Stimulated activated naive CD8-positive, alpha-beta T cell treated with anti-CD3 and anti-CD28 coated beads, Interleukin-15, Interleukin-2, amounts not matched to agents 100 U/mL and 50 U/mL, for 24 hours (primary cell): ENCODE measurements around the gene TBC1D20.
"Not testable (repeated sequence)": the region's sequence is repeated elsewhere in the genome, so short reads cannot be mapped to it uniquely, and the experiment has no call there.

ENCODE experiments used
- ATAC-seq: fragments of 150-1000 bp; cut with Tn5 transposase; one replicate; pipeline ENCODE4 v1.10.0; 2021
- DNase-seq: peaks from one replicate; pipeline ENCODE4 v3.0.0; 2021

Gene TBC1D20

DNA sequence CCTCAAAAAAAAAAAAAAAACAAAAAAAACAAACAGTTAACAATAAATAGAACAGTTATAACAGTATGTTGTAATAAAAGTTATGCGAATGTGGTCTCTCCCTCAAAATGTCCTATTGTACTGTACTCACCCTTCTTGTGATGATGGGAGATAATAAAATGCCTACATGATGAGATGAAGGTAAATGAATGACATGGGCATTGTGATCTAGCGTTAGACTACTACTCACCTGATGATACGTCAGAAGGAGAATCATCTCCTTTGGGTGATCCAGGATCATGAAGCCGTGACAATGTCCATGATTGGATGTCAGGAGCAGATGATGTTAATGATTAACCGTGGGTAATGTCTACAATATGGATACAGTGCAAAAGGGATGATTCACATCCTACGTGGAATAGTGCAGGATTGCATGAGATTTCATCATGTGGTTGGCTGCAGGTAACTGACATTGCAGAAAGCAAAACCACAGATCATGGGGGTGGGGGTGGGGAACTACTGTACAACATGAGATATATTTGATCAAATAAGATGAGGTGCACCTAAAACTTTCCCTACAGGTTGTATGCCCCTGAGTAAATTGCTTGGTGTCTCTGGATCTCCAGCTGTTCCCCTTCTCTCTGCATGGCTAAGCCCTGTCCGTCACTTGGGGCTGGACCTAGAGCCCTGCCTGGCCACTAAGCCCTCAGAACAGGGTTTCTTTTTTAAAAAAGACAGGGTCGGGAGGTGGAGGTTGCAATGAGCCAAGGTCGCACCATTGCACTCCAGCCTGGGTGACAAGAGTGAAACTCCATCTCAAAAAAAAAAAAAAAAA lies 60.4 kb downstream of the TBC1D20 start:
- no peak for ATAC-seq
- DNase-seq, result no peak

DNA sequence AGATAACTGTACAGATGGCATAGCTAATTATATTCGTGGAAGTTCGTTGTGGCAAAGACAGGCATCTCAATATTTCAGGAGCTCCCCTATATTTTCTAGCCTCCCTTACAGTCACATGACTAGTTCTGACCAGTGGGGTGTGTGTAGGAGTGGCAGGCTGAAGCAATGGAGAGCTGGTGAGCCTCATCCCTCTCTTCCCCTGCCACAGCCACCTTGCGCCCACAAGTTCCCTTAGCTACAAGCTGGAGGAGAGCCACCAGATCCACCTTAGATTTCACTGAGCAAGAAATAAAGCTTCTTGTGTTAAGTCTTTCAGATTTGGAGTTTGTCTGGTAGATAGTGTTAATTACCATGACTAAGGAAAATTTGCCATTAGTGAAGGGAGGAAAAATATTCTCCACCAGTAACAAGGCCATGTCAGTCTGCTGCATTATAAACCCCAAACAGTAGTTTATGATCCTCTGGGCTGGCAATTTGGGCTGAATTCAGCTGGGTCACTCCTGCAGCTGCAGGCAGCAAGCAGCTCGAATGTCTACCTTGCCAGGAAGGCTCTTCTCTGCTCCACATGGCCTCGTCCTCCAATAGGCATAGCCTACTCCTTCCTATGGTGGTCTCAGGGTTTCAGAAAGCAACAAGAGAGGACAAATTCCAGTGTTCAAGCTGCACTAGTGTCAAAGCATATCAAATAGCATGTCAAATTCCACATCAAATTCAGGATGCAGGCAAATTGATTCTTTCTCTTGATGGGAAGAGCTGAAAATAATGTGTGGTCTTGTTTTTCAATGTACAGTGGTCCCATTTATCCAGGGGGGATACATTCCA lies 61.7 kb downstream of the TBC1D20 start:
- no peak for ATAC-seq
- no peak for DNase-seq

DNA sequence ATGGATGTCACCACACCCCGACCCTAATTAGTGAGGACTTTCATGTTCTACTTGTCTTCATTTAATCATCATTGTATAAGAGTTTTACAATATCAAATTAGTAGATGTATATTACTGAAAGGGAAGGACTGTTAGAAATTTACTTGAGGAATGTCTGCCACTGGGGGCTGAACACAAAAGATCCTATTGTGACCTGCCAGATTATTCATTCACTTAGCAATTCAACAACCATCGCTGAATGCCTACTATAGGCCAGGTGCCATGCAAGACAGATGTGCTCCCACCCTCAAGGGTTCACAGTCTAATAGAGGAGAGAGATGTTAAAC lies 62.2 kb downstream of the TBC1D20 start:
- ATAC-seq, result no peak

DNA sequence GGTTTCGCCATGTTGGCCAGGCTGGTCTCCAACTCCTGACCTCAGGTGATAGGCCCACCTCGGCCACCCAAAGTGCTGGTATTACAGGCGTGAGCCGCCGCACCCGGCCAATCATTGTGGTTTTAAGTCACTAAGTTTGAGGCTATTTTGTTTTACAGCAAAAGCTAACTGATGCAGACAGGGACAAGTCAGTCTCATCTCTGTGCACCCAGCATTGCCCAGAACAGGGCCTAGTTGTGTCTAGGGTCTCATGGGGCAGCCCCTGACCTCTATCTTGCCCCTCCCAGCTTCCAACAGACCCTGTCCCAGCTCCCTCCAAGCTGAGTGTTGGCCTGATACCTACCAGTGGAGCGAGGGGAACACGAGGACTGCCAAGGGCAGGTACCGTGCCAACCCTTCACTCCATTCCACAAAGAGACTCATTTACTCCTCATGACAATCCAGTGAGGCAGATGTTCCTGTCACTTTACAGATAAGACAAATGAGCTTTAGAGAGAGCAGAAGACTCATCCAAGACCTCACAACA lies 63.1 kb downstream of the TBC1D20 start:
- ATAC-seq (no peak), DNase-seq (no peak)

More for the DNA sequence above, 62.2 kb downstream of the TBC1D20 start:
- no peak for DNase-seq

DNA sequence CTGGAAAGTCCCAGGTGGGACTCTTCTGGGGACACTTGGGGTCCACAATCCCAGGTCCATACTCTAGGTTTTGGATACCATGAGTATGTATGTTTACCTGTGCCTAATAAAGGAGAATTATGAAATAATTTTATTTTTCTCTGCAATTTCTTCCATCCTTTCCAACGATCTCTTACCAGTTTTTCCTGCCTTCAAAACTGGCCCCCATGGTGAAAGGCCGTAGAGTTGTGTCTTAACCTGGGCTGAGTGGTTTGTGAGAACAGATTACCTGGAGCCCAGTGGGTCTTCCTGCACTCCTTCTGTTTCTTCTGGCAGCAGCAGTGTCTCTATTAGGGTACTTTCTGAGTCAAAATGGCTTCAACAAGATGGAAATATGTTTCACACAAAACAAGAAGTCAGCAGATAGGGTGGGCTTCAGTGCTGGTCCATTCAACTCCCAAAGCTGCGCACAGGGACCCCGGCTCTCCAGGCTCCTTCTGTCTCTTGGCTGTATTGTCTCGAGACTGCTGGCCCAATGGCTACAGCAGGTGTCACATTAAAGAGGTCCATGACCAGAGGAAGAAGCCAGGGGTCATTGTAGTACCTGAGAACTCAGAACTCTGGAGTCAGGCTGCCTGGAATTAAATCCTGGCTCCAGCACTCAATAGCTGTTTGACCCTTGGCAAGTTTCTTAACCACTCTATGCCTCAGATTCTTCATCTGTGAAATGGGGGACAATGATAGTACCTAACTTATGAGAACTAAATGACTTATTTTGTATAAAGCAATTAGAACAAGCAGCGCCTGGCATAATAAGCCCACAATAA lies 64.7 kb downstream of the TBC1D20 start:
- DNase-seq (no peak), ATAC-seq (no peak)

DNA sequence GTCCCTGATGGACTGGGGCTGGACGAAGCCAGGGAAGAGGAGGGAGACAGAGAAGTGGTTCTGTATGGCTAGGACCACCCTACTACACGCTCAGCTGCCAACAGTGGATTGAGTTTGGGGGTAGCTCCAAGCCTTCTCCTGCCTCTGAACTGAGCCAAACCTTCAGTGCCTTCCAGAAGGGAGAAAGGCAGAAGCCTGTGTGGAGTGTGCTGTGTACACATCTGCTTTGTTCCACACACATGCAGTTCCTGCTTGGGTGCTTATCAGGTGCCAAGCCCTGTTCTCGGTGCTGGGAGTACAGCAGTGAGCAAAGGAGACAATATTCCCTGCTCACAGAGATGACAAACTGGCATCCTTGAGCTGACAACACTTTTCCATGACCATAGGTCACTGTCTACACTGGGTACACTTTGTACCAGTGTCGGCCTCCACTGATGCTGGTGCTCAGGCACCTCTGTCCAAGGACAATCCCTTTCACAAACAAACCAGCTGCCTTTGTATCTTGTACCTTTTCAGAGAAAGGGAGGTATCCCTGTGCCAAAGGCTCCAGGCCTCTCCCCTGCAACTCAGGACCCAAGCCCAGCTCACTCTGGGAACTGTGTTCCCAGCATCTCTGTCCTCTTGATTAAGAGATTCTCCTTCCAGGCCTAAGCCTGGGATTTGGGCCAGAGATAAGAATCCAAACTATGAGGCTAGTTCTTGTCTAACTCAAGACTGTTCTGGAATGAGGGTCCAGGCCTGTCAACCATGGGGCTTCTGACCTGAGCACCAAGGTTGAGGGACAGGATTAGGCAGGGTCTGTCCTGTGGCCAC lies 65.5 kb downstream of the TBC1D20 start:
- no peak for ATAC-seq
- DNase-seq, result no peak

DNA sequence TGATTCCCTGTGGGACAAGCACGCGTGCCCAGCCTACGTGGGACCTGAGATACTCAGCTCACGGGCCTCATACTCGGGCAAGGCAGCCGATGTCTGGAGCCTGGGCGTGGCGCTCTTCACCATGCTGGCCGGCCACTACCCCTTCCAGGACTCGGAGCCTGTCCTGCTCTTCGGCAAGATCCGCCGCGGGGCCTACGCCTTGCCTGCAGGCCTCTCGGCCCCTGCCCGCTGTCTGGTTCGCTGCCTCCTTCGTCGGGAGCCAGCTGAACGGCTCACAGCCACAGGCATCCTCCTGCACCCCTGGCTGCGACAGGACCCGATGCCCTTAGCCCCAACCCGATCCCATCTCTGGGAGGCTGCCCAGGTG lies 66.1 kb downstream of the TBC1D20 start:
- DNase-seq (no peak), ATAC-seq (no peak)

DNA sequence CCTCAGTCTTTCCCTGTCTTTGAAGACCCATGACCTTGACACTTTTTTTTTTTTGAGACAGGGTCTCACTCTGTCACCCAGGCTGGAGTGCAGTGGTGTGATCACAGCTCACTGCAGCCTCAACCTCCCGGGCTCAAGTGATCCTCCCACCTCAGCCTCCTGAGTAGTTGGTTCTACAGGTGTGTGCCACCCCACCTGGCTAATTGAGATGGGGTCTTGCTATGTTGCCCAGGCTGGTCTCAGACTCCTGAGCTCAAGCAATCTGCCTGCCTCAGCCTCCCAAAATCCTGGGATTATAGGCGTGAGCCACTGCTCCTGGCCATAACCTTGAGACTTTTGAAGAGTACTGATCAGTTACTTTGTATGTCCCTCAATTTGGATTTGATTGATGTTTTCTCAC lies 69.0 kb downstream of the TBC1D20 start:
- not testable (repeated sequence) for ATAC-seq, DNase-seq

DNA sequence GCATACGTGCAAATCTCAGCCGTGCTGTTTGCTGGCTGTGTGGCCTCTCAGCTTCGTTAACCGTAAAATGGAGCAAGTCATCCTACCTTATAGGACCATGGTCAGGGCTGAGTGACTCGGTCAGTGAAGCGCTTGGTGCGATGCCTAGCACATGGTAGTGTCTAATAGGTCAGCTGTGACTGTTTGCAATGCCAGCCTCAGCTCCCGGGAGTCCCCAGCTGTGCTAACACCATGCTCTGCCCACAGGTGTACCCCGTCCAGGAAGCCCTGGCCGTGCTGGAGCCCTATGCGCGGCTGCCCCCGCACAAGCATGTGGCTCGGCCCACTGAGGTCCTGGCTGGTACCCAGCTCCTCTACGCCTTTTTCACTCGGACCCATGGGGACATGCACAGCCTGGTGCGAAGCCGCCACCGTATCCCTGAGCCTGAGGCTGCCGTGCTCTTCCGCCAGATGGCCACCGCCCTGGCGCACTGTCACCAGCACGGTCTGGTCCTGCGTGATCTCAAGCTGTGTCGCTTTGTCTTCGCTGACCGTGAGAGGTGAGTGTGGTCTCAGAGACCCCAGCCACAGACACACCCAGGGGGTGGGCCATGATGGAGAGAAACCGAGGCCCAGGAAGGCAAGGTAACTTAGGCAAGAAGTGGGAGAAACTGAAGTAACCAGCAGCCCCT lies 71.2 kb downstream of the TBC1D20 start:
- ATAC-seq (no peak), DNase-seq (no peak)

DNA sequence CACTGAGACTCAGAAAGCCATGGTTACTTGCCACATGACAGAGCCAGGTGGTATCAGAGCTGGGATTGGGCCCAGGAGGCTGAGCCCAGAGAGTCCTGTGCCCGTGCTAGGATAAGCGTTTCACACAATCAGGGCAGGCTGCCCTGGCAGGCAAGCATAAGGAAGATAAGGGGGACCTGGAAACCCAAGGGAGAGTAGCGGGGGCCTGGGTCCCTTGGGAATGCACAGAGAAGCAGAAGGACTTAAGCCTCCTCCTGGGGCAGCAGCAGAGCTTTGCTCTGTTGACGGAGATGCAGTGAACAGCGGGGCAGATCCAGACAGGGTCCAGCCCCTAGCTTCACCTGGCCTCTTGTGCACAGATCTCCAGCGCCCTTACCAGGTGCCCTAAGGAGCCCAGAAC lies 73.1 kb downstream of the TBC1D20 start:
- DNase-seq, result no peak
- ATAC-seq, result no peak

DNA sequence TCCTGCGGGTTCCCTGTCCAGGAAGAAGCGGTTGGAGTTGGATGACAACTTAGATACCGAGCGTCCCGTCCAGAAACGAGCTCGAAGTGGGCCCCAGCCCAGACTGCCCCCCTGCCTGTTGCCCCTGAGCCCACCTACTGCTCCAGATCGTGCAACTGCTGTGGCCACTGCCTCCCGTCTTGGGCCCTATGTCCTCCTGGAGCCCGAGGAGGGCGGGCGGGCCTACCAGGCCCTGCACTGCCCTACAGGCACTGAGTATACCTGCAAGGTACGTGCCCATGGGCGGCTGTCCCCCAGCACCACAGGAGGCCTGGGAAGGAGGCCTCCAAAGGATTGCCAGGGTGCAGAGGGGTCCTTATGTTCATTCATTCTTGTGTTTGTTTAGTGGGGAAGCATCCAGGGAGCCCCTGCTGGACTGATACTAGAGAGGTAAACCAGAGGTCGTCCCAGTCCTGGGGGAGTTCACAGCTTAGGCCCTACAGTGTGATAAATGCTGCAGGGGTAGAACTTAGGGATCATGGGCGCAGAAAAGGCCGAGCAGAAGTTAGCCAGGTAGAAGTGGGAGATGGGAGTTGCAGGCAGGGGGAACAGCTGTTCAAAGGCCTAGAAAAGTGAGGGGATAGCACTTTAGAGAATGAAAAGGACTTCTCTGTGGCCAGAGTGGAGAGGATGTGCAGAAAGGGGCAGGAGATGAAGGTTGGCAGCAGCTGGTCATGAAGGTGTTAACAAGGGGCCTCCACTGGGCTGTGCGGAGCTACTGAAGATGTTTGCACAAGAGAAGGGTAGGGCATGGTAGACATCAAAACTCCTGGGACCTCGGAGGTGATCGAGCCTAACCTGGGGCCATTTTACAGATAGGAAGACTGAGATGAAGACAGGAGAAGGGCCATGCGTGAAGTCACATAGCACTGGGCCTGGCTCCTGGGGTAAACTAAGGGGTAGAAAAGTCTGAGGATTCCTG lies 74.0 kb downstream of the TBC1D20 start:
- DNase-seq, result no peak
- no peak for ATAC-seq

DNA sequence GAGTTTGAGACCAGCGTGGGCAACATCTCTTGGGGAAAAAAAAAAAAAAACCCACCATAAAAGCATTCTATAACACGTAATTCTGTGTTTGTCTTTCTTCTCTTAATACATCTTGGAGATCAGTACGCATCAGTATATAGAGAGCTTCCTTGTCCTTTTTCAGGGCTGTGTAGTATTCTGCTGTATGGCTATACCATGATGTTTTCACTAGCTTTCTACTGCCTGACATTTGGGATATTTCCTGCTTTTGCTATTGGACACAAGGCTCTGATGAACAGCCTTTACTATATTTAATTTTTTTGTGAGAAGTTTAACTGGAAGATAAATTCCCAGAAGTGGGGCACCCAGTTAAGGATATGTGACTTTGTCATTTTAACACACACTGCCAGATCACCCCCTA lies 74.8 kb downstream of the TBC1D20 start:
- DNase-seq (no peak), ATAC-seq (no peak)

DNA sequence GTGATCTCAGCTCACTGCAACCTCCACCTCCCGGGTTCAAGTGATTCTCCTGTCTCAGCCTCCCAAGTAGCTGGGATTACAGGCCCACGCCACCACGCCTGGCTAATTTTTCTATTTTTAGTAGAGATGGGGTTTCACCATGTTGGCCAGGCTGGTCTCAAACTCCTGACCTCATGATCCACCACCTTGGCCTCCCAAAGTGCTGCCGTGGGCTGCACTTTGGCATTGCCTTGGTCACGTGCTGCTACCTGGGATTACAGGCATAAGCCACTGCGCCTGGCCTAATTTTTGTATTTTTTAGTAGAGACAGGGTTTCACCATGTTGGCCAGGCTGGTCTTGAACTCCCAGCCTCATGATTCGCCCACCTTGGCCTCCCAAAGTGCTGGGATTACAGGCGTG lies 75.7 kb downstream of the TBC1D20 start:
- not testable (repeated sequence) for DNase-seq, ATAC-seq
